Endothelial cell (in vitro differentiated cells): Measurements from ENCODE around the gene U2AF1L4. TPM values are rescaled to one million over a fixed set of nuclear protein-coding genes. Genes with fewer than 3 reads are reported as not detected.

ENCODE experiments used
- DNase-seq: peaks from one replicate; pipeline ENCODE4 v3.0.0; 2021; ENCODE audit warnings: low spot score
- H3K27ac Mint-ChIP-seq: one replicate; pipeline ENCODE4 v1.8.0; 2021; ENCODE audit warnings: mixed read lengths, inconsistent platforms; ENCODE audit not compliant: unreplicated experiment
- H3K27me3 Mint-ChIP-seq: one replicate; pipeline ENCODE4 v1.8.0; 2021; ENCODE audit warnings: mild to moderate bottlenecking, moderate library complexity, mixed read lengths, inconsistent platforms; ENCODE audit not compliant: unreplicated experiment
- H3K36me3 Mint-ChIP-seq: one replicate; pipeline ENCODE4 v1.8.0; 2021; ENCODE audit warnings: mild to moderate bottlenecking, low read depth, mixed read lengths, inconsistent platforms; ENCODE audit not compliant: unreplicated experiment
- H3K4me1 Mint-ChIP-seq: one replicate; pipeline ENCODE4 v1.8.0; 2021; ENCODE audit warnings: mild to moderate bottlenecking, mixed read lengths, inconsistent platforms; ENCODE audit not compliant: unreplicated experiment
- H3K4me3 Mint-ChIP-seq: one replicate; pipeline ENCODE4 v1.8.0; 2021; ENCODE audit warnings: mild to moderate bottlenecking, mixed read lengths, inconsistent platforms; ENCODE audit not compliant: unreplicated experiment
- H3K9me3 Mint-ChIP-seq: one replicate; pipeline ENCODE4 v1.8.0; 2021; ENCODE audit warnings: mixed read lengths, inconsistent platforms; ENCODE audit not compliant: unreplicated experiment
- total RNA-seq: library from RNA; stranded (reverse); fragmentation: NEBNext Ultra II Directional; extraction: Animal tissue kit (Norgen Biotek cat#: 25700); gene quantifications from one replicate; pipeline ENCODE4 v1.2.1, GENCODE V29; 2021; ENCODE audit not compliant: unreplicated experiment
- TF ChIP-seq, protein P1 (sequence below): fragments of 200-600 bp; sonication (generic); IDR thresholded peaks from one replicate; pipeline ENCODE4 v1.5.0; 2021; ENCODE audit warnings: antibody characterized with exemption; ENCODE audit not compliant: unreplicated experiment

The U2AF1L4 gene
- total RNA-seq, 1 donor from 2014 or later, result 12.0 TPM

DNA sequence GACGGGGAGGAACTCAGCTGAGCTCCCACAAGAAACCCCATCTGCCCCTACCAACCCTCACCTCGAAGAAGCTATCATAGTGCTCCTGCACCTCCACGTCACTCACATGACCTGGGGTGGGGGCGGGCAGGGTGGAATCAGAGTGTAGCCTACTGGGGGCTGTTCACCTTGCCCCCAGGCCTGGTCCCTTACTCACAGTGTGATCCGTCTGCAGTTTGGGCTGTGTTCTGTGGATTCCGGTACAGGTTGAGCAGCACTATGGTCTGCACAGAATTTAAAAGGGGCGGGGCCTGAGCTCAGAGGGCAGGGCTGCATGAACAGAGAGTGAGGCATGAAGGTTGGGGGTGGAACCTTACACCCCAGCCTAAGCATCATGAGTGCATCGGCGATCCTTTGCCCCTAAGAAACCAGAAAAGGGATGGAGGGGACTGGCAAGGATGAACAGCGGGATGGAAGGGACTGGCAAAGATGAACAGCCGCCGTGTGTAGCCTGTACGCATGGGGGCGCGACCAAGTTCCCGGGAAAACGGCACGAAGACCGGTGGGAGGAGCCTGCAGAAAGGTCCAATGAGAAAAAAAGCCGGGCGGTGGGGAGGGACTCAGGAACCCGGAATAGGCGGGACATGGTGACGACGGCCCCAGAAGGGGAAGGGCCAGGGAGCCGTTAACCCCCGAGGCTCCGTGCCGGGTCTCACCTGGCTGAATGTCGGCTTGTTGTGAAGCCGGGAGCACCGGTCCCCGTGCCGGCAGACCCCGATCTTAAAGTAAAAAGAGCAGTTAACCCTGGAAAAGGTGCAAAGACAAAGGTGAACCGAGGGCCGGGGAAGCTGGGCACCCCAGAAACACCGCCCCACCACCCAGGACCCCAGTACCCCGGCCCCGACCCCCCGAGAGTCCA, 539 bp downstream of the U2AF1L4 start:
- Mint-ChIP-seq H3K4me1 (peaks cover 40% of the 10 kb centered on the region), H3K4me3 (peak overlapping the region; percentile 98), H3K27me3 (peaks cover 20% of the 10 kb centered on the region), H3K36me3 (peaks cover 11% of the 10 kb centered on the region), H3K27ac (peak overlapping the region; percentile 99), H3K9me3 (no peaks in the 10 kb centered on the region)
- DNase-seq, result peak; percentile 93
- TF ChIP-seq, protein P1, sequence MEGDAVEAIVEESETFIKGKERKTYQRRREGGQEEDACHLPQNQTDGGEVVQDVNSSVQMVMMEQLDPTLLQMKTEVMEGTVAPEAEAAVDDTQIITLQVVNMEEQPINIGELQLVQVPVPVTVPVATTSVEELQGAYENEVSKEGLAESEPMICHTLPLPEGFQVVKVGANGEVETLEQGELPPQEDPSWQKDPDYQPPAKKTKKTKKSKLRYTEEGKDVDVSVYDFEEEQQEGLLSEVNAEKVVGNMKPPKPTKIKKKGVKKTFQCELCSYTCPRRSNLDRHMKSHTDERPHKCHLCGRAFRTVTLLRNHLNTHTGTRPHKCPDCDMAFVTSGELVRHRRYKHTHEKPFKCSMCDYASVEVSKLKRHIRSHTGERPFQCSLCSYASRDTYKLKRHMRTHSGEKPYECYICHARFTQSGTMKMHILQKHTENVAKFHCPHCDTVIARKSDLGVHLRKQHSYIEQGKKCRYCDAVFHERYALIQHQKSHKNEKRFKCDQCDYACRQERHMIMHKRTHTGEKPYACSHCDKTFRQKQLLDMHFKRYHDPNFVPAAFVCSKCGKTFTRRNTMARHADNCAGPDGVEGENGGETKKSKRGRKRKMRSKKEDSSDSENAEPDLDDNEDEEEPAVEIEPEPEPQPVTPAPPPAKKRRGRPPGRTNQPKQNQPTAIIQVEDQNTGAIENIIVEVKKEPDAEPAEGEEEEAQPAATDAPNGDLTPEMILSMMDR, result no peak

DNA sequence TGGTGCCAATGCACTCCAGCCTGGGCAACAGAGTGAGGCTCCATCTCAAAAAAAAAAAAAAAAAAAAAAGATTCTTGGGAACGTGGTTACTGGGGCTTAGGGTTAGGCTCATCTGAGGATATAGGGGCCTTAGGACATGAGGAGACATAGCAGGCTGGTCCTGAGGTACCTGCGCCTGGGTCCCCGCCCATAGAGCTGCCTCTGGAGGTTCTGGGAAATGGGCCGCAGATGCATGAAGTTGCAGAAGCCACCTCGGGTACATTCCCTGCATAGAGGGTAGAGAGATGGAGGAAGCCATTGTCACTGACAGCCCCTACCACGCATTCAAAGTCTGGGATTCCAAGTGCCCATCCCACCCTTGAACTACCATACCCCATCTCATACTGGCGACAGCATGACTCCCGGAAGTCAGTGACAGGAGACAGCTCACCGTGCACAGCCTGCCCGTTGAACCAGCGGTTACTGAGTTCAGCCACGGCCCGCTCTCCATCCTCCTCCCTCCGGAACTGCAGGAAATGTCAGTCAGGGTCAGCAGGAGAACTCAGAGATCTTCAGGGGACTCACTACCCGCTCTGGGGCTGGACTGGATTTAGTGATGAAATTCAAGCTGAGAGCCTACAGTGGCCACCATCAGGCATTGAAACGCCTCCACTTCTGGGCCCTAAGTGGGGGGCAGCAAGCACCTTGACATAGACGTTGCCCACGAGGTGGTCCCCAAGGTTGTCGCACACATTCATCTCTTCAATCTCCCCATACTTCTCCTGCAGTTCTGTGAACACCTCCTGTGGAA, 1.4 kb downstream of the U2AF1L4 start:
- Mint-ChIP-seq H3K4me1 (peaks cover 38% of the 10 kb centered on the region), H3K27me3 (peaks cover 21% of the 10 kb centered on the region), H3K9me3 (no peaks in the 10 kb centered on the region), H3K36me3 (peaks cover 12% of the 10 kb centered on the region), H3K4me3 (peak overlapping the region; percentile 98), H3K27ac (no peak overlapping the region)
- TF ChIP-seq, protein P1, result no peak
- DNase-seq, result no peak

DNA sequence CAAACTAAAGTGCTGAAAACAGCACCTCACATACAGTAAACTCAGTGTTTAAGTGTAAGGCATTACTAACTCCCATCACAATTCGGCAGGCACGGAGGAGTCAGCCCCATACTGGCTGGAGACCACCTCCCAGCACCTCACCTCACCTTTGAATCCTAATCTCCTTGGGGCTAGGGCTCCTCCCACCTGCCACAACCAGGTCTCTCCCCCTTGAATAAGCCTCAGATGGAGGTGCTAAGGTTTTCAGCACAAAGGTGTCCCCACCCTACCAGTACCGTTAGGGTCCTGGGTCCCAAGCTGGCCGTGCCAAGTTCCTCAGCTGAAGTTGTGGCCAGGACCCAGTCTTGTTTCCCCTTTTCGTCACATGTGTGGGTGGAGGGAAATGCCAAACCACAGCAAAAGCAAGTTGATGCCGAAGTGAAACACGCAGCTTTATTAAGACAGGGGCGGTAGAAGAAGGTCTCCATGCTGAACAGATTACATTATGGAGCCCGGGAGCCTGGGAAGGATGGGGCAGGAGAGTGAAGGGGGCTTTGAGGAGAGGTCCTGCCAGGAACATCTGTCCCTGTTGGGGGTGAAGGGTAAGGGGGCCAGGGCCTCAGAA, 3.0 kb downstream of the U2AF1L4 start, which contains the start of gene IGFLR1:
TSS of gene IGFLR1 (minus strand) at position 332 of the 604 bp plus-strand sequence. CDS start 1,272 bp downstream, outside the sequence.
- Mint-ChIP-seq H3K9me3 (no peaks in the 10 kb centered on the region), H3K27ac (no peak within 1 kb of the TSS), H3K36me3 (peaks cover 13% of the 10 kb centered on the region), H3K27me3 (peaks cover 19% of the 10 kb centered on the region), H3K4me3 (peak within 1 kb of the TSS; percentile 19), H3K4me1 (peaks cover 32% of the 10 kb centered on the region)
- TF ChIP-seq, protein P1, result no peak
- DNase-seq, result no peak

DNA sequence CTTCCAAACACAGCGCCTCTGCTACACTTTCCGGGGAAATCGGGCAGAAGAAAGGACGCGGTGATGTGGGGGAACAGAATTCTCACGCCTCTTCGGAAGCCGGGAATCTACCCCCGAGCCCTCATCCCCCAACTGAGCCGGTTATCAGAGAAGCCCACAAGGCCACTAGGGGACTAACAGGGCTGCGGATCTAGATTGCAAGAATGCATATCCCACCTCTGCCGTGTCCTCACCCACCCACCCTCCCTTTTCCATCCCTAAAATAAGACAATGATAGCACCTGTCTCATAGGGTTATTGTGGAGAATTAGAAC, 4.1 kb downstream of the U2AF1L4 start:
- Mint-ChIP-seq H3K4me3 (peak overlapping the region; percentile 86), H3K27ac (peak overlapping the region; percentile 48), H3K9me3 (no peaks in the 10 kb centered on the region), H3K36me3 (peaks cover 14% of the 10 kb centered on the region), H3K4me1 (peaks cover 26% of the 10 kb centered on the region), H3K27me3 (peaks cover 20% of the 10 kb centered on the region)
- DNase-seq, result no peak
- TF ChIP-seq, protein P1, result no peak
